ENCODE measurements around the gene RNF125. TPM values are rescaled to one million over a fixed set of nuclear protein-coding genes. Genes with fewer than 3 reads are reported as not detected.

The RNF125 gene
- total and polyA plus RNA-seq, 4 donors = 1.6 to 5.7 (median 3.6) TPM

GRCh38 chr18:31977270-31977872 is 41.3 kb upstream of the RNF125 start:
- peak; percentile 38 for DNase-seq (ENCODE audit: low spot score)
- peaks cover 0 to 12% (median 9%) of the 10 kb centered on the region in 4 donors for H3K9me3 ChIP-seq (ENCODE audit: control insufficient read depth in 4 of 4, low read length in 3 of 4)
- TF ChIP-seq RAD21 (IDR thresholded peaks at IDR 0.05) = peak; percentile 92
- peak; percentile 64 for TF ChIP-seq CTCF (IDR thresholded peaks at IDR 0.05; ENCODE audit: low read depth, low read length, missing input control)
- no peak for TF ChIP-seq GABPA (IDR thresholded peaks at IDR 0.05 in 1 of 2, conservative IDR thresholded peaks at IDR 0.05 in 1 of 2)

DNA sequence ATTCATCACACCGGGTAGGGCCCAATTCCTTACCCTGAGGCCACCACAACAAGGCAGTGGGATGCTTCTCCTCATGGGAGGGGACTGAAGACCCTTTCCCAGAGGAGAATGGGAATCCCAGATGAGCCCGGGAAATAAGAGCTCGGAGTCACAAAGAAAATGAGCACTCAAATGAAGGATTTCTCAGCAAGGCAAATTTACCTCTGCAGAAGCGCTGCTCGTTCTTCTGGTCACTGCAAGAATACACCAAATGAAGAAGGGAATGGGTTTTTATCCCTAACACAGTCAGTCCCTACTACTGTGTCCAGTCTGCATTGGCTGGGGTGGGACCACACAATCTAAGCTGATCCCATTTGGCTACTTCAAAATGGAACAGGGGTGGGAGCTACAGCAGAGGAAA is 40.0 kb upstream of the RNF125 start:
- DNase-seq (ENCODE audit: low spot score) = no peak
- no peak overlapping the region for H3K4me3 ChIP-seq (ENCODE audit: low read depth in 1 of 3, low read length in 3 of 3)
- H3K36me3 ChIP-seq (ENCODE audit: control insufficient read depth in 4 of 4, insufficient read depth in 3 of 4, low read depth in 1 of 4, low read length in 3 of 4) = no peaks in the 10 kb centered on the region
- no peak overlapping the region for H3K27ac ChIP-seq (ENCODE audit: low read depth in 1 of 2, low read length in 2 of 2)
- no peak for TF ChIP-seq CTCF (IDR thresholded peaks at IDR 0.05; ENCODE audit: low read depth, low read length, missing input control)
- TF ChIP-seq SP1 (IDR thresholded peaks at IDR 0.05) = no peak
- TF ChIP-seq FOXA1 (IDR thresholded peaks at IDR 0.05) = no peak
- TF ChIP-seq, protein P1, sequence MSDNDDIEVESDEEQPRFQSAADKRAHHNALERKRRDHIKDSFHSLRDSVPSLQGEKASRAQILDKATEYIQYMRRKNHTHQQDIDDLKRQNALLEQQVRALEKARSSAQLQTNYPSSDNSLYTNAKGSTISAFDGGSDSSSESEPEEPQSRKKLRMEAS (IDR thresholded peaks at IDR 0.05) = no peak
- no peak for TF ChIP-seq YY1 (IDR thresholded peaks at IDR 0.05)
- TF ChIP-seq EGR1 (IDR thresholded peaks at IDR 0.05; ENCODE audit: low read depth in 2 of 2) = no peak
- no peak for TF ChIP-seq TAF1 (conservative IDR thresholded peaks at IDR 0.05)
- no peak for TF ChIP-seq JUND (IDR thresholded peaks at IDR 0.05)
- no peak for TF ChIP-seq FOXA2 (IDR thresholded peaks at IDR 0.05)
- TF ChIP-seq HNF4G (IDR thresholded peaks at IDR 0.05) = no peak
- TF ChIP-seq REST (IDR thresholded peaks at IDR 0.05) = no peak
- TF ChIP-seq NR2F2 (IDR thresholded peaks at IDR 0.05) = no peak
- 97% methylated on average over 5 of the region's 5 CpGs for WGBS
- H3K4me1 ChIP-seq (ENCODE audit: control insufficient read depth in 4 of 4, insufficient read depth in 4 of 4, low read length in 3 of 4) = peaks cover 2 to 12% (median 8%) of the 10 kb centered on the region in 4 donors
- H3K9me3 ChIP-seq (ENCODE audit: control insufficient read depth in 4 of 4, low read length in 3 of 4) = peaks cover 0 to 12% (median 7%) of the 10 kb centered on the region in 4 donors
- H3K27me3 ChIP-seq (ENCODE audit: control insufficient read depth in 4 of 4, insufficient read depth in 4 of 4, low read length in 3 of 4) = no peaks in the 10 kb centered on the region
- H3K9ac ChIP-seq (ENCODE audit: low read depth in 1 of 2, low read length in 2 of 2) = no peak overlapping the region

More at GRCh38 chr18:31977270-31977872, 41.3 kb upstream of the RNF125 start:
- Histone ChIP-seq H3K9ac (ENCODE audit: low read depth in 1 of 2, low read length in 2 of 2) (no peak overlapping the region), H3K27me3 (ENCODE audit: control insufficient read depth in 4 of 4, insufficient read depth in 4 of 4, low read length in 3 of 4) (no peaks in the 10 kb centered on the region), H3K4me1 (ENCODE audit: control insufficient read depth in 4 of 4, insufficient read depth in 4 of 4, low read length in 3 of 4) (peaks cover 0 to under 1% (median 0%) of the 10 kb centered on the region in 4 donors), H3K4me3 (ENCODE audit: low read depth in 1 of 3, low read length in 3 of 3) (no peak overlapping the region), H3K36me3 (ENCODE audit: control insufficient read depth in 4 of 4, insufficient read depth in 3 of 4, low read depth in 1 of 4, low read length in 3 of 4) (no peaks in the 10 kb centered on the region), H3K27ac (ENCODE audit: low read depth in 1 of 2, low read length in 2 of 2) (no peak overlapping the region)
- 72% methylated on average over 9 of the region's 9 CpGs for WGBS
